T-helper 22 cell (primary cell): ENCODE measurements around the gene UBALD1.
"Not testable (repeated sequence)": the region's sequence is repeated elsewhere in the genome, so short reads cannot be mapped to it uniquely, and the experiment has no call there.

ENCODE experiments used
- DNase-seq: peaks from one replicate; pipeline ENCODE4 v3.0.0-alpha.2; 2020; ENCODE audit warnings: low read depth

The UBALD1 gene

GRCh38 chr16:4597174-4597573 lies 17.5 kb downstream of the UBALD1 start:
- DNase-seq = no peak

- no peak for DNase-seq
Observed at GRCh38 chr16:4594433-4595410, 20.0 kb downstream of the UBALD1 start.

GRCh38 chr16:4593086-4593485 lies 21.6 kb downstream of the UBALD1 start:
- DNase-seq = no peak

- DNase-seq = no peak
Observed at GRCh38 chr16:4591706-4592470, 22.8 kb downstream of the UBALD1 start.

GRCh38 chr16:4591191-4591590 lies 23.5 kb downstream of the UBALD1 start:
- no peak for DNase-seq

- no peak for DNase-seq
Observed at GRCh38 chr16:4588961-4589360, 25.7 kb downstream of the UBALD1 start.

- no peak for DNase-seq
Observed at GRCh38 chr16:4588386-4588785, 26.3 kb downstream of the UBALD1 start.

- no peak for DNase-seq
Observed at GRCh38 chr16:4586291-4586690, 28.4 kb downstream of the UBALD1 start.

GRCh38 chr16:4583906-4584305 lies 30.8 kb downstream of the UBALD1 start:
- DNase-seq = no peak

- no peak for DNase-seq
Observed at GRCh38 chr16:4580250-4580649, 34.4 kb downstream of the UBALD1 start.

GRCh38 chr16:4578961-4579530 lies 35.6 kb downstream of the UBALD1 start:
- DNase-seq = no peak

- DNase-seq = no peak
Observed at GRCh38 chr16:4576008-4576407, 38.7 kb downstream of the UBALD1 start.

- DNase-seq = no peak
Observed at GRCh38 chr16:4574919-4575705, 39.6 kb downstream of the UBALD1 start.

GRCh38 chr16:4573926-4574325 lies 40.8 kb downstream of the UBALD1 start:
- DNase-seq = not testable (repeated sequence)

GRCh38 chr16:4572715-4573114 lies 42.0 kb downstream of the UBALD1 start:
- DNase-seq = no peak

GRCh38 chr16:4570688-4571321 lies 43.9 kb downstream of the UBALD1 start:
- no peak for DNase-seq

GRCh38 chr16:4570086-4570485 lies 44.6 kb downstream of the UBALD1 start:
- no peak for DNase-seq

GRCh38 chr16:4566144-4566543 lies 48.5 kb downstream of the UBALD1 start:
- no peak for DNase-seq

GRCh38 chr16:4564661-4565267 lies 49.9 kb downstream of the UBALD1 start:
- DNase-seq = no peak

- DNase-seq = no peak
Observed at GRCh38 chr16:4561596-4561995, 53.1 kb downstream of the UBALD1 start.
